ENCODE results near the gene RAMP3. TPM values are rescaled to one million over a fixed set of nuclear protein-coding genes. Genes with fewer than 3 reads are reported as not detected.

The RAMP3 gene
- total RNA-seq, 1 donor from 2014 or later, result 183 TPM

DNA sequence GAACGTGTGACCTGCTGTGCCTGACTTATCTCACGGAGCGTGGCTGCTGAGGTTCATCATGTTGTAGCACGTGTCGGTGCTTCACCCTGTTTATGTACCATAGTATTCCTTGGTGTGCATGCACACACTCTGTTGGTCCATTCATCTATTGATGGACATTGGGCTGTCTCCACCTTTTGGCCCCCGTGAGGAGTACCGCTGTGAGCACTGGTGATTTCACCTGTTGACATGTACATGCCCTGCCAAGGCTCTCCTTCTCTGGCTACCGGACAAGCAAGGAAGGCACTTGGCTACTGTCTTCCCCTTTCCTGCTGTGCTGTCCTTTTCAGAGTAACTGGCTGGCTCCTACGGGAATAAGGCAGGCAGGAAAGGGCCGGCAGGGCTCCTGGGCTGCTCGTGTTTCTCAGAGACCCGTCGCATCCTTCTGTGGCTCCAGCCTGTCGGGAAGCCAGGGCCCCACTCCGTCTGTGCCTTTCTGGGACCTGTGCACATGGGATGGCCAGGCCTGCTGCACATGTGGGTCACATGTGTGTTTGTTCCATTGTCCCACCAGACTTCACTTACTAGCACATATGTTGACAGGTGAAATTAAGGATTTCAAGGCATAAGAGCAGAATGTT, 28.3 kb upstream of the RAMP3 start:
- TF ChIP-seq, protein P1, sequence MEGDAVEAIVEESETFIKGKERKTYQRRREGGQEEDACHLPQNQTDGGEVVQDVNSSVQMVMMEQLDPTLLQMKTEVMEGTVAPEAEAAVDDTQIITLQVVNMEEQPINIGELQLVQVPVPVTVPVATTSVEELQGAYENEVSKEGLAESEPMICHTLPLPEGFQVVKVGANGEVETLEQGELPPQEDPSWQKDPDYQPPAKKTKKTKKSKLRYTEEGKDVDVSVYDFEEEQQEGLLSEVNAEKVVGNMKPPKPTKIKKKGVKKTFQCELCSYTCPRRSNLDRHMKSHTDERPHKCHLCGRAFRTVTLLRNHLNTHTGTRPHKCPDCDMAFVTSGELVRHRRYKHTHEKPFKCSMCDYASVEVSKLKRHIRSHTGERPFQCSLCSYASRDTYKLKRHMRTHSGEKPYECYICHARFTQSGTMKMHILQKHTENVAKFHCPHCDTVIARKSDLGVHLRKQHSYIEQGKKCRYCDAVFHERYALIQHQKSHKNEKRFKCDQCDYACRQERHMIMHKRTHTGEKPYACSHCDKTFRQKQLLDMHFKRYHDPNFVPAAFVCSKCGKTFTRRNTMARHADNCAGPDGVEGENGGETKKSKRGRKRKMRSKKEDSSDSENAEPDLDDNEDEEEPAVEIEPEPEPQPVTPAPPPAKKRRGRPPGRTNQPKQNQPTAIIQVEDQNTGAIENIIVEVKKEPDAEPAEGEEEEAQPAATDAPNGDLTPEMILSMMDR (IDR thresholded peaks at IDR 0.05), result no peak
- Histone ChIP-seq H3K9me3 (no peaks in the 10 kb centered on the region), H3K27me3 (ENCODE audit: low read depth) (no peaks in the 10 kb centered on the region), H3K4me3 (no peak overlapping the region), H3K27ac (no peak overlapping the region), H3K36me3 (no peaks in the 10 kb centered on the region), H3K4me1 (no peaks in the 10 kb centered on the region)
- ATAC-seq (no peak), DNase-seq (no peak)
- intact Hi-C loops (cut with DNase I), result no loop called here

DNA sequence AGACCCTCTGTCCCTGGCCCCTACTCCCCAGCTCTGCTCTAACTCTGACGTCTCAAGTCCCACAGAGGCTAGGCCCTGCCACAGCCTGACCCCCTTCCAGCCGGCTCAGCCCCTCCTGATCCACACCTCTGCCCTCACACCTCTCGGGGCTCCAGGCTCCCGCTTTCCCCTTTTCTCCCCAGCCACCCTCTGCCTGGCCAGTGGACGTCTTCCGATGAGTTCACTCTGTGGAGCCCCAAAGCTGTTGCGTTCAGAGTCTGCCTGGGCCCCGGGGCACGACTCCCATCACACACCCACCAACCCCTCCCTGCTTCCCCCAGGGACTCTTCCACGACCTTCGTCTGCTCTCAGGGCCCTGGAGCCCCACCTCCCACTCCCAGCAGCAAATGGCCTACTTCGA, 27.7 kb upstream of the RAMP3 start:
- DNase-seq (no peak), ATAC-seq (no peak)
- Histone ChIP-seq H3K27me3 (ENCODE audit: low read depth) (no peaks in the 10 kb centered on the region), H3K4me3 (no peak overlapping the region), H3K9me3 (no peaks in the 10 kb centered on the region), H3K4me1 (no peaks in the 10 kb centered on the region), H3K36me3 (no peaks in the 10 kb centered on the region), H3K27ac (no peak overlapping the region)
- TF ChIP-seq, protein P1 (IDR thresholded peaks at IDR 0.05), result no peak
- intact Hi-C loops (cut with DNase I), result no loop called here

DNA sequence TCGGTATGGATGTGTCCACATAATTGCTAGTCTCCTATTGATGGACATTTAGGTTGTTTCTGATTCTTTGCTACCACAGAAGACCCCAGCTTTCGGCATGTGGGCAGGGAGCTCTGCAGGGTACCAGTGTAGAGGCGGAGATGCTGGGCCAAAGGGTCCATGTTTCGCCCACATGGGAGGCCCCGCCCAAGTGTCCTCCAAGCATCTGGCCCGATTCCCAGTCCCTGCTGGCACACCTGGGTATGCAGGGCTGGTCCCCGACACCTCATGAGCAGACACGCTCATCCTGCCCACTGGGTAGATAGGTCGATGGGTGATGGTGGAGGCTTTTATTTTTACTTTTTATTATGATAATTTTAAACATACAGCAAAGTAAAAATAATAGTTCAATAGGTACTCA, 26.7 kb upstream of the RAMP3 start:
- no peaks in the 10 kb centered on the region for H3K36me3 ChIP-seq
- H3K4me1 ChIP-seq, result no peaks in the 10 kb centered on the region
- no peak overlapping the region for H3K27ac ChIP-seq
- DNase-seq (no peak), ATAC-seq (no peak)
- intact Hi-C loops (cut with DNase I), result no loop called here
- TF ChIP-seq, protein P1 (IDR thresholded peaks at IDR 0.05), result no peak
- H3K4me3 ChIP-seq, result no peak overlapping the region
- no peaks in the 10 kb centered on the region for H3K27me3 ChIP-seq (ENCODE audit: low read depth)
- no peaks in the 10 kb centered on the region for H3K9me3 ChIP-seq

DNA sequence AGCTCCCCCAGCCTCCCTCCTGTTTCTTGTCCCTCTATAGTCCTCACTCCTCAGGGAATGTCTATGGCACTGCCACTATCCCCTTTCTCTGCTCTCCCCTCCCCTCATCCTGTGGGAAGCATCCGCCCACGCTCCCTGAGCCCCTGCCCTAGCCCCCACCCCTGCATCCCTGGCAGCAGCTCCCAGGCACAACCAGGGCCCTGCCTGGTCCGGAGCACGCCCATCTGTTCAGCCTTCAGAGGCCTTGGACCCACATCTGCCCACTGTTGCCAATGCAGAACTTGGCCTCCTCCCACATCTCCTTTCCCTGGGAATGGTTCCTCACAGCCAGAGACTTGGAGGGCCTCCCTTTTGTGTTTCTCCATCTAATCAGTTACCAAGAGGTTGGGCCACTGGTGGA, 25.7 kb upstream of the RAMP3 start:
- ATAC-seq (no peak), DNase-seq (no peak)
- Histone ChIP-seq H3K4me1 (no peaks in the 10 kb centered on the region), H3K9me3 (no peaks in the 10 kb centered on the region), H3K36me3 (no peaks in the 10 kb centered on the region), H3K27me3 (ENCODE audit: low read depth) (no peaks in the 10 kb centered on the region), H3K27ac (no peak overlapping the region), H3K4me3 (no peak overlapping the region)
- TF ChIP-seq, protein P1 (IDR thresholded peaks at IDR 0.05), result no peak
- intact Hi-C loops (cut with DNase I), result no loop called here

DNA sequence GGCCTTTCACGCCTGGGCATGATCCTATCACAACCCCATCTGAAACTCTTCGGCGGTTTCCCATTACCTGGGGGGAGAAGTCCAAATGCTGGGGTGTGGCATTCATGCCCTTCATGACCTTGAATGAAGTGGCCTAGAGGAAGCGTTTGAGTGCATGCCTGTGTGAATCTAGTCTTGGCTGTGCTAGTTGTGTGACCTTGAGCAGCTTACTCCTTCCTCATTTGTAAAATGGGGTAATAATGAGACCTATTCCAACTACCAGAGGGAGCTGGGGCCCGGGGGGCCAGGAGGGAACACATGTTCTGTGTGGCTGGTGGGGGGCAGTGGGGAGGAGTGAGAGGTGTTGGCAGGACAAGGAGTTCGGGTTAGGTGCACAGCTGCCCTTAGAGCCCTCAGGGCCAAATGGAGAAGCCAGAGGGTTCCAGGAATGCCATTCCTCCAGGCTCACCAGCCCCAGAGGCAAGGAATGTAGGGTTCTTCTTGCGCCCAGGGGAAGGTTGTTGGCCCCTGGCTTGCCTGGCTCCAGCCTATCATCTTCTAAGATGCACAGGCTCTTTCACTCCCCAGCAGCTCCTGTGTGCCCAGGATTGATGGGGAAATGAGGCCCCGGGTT, 24.8 kb upstream of the RAMP3 start:
- intact Hi-C loops (cut with DNase I), result no loop called here
- no peak for DNase-seq
- Histone ChIP-seq H3K36me3 (no peaks in the 10 kb centered on the region), H3K27me3 (ENCODE audit: low read depth) (no peaks in the 10 kb centered on the region), H3K27ac (no peak overlapping the region), H3K4me1 (no peaks in the 10 kb centered on the region), H3K4me3 (no peak overlapping the region), H3K9me3 (no peaks in the 10 kb centered on the region)
- TF ChIP-seq, protein P1 (IDR thresholded peaks at IDR 0.05), result no peak
- ATAC-seq, result no peak

Measured in lower lobe of right lung (tissue), 2 donors.